GM12864 (cell line): ENCODE measurements around the gene AMH.

Experiments
- DNase-seq: peaks from one replicate; pipeline ENCODE4 v3.0.0-alpha.2; 2011; ENCODE audit warnings: low read depth
- H3K4me3 ChIP-seq: 2 replicates; pipeline ENCODE4 v1.5.1; 2011; ENCODE audit warnings: mild to moderate bottlenecking, low read depth, low read length, control low read depth
- TF ChIP-seq, protein P1 (sequence below): IDR thresholded peaks from 2 replicates; pipeline ENCODE4 v1.5.1; 2011; ENCODE audit warnings: low read depth, mild to moderate bottlenecking, moderate library complexity, low read length, control low read depth, inconsistent platforms; ENCODE audit errors: missing control alignments

Gene AMH

DNA sequence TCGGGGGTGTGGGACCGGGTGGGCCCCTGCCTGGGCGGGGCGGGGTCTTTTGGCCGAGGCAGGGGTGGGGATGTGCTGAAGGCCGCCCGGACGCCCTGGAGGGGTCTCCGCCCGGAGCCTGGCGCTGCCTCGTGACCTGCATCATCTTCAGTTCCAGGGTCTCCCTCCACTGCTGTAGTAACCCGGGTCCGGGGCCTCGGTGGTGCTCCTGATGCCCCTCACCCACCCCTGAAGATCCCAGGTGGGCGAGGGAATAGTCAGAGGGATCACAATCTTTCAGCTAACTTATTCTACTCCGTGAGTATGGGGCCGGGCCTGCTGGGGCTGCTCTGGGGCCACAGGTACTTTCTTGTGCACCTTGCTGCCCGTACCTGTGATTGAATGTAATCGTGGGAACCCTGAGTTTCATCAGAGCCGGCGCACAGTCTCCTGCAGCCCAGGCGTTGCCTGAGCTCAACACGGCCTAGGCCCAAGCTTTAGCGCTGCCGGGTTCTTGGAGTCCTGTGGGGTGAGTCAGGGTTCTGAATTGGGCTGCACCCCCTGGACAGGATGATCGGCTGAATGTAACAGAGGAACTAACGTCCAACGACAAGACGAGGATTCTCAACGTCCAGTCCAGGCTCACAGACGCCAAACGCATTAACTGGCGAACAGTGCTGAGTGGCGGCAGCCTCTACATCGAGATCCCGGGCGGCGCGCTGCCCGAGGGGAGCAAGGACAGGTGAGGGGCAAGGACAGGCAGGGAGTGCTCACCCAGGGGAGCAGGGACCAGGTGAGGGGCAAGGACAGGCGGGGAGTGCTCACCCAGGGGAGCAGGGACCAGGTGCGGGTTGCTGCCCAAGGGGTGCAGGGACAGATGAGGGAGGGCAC is 22.3 kb downstream of the AMH start:
- TF ChIP-seq, protein P1, sequence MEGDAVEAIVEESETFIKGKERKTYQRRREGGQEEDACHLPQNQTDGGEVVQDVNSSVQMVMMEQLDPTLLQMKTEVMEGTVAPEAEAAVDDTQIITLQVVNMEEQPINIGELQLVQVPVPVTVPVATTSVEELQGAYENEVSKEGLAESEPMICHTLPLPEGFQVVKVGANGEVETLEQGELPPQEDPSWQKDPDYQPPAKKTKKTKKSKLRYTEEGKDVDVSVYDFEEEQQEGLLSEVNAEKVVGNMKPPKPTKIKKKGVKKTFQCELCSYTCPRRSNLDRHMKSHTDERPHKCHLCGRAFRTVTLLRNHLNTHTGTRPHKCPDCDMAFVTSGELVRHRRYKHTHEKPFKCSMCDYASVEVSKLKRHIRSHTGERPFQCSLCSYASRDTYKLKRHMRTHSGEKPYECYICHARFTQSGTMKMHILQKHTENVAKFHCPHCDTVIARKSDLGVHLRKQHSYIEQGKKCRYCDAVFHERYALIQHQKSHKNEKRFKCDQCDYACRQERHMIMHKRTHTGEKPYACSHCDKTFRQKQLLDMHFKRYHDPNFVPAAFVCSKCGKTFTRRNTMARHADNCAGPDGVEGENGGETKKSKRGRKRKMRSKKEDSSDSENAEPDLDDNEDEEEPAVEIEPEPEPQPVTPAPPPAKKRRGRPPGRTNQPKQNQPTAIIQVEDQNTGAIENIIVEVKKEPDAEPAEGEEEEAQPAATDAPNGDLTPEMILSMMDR: no peak
- no peak for DNase-seq
- H3K4me3 ChIP-seq: peak overlapping the region; percentile 95

DNA sequence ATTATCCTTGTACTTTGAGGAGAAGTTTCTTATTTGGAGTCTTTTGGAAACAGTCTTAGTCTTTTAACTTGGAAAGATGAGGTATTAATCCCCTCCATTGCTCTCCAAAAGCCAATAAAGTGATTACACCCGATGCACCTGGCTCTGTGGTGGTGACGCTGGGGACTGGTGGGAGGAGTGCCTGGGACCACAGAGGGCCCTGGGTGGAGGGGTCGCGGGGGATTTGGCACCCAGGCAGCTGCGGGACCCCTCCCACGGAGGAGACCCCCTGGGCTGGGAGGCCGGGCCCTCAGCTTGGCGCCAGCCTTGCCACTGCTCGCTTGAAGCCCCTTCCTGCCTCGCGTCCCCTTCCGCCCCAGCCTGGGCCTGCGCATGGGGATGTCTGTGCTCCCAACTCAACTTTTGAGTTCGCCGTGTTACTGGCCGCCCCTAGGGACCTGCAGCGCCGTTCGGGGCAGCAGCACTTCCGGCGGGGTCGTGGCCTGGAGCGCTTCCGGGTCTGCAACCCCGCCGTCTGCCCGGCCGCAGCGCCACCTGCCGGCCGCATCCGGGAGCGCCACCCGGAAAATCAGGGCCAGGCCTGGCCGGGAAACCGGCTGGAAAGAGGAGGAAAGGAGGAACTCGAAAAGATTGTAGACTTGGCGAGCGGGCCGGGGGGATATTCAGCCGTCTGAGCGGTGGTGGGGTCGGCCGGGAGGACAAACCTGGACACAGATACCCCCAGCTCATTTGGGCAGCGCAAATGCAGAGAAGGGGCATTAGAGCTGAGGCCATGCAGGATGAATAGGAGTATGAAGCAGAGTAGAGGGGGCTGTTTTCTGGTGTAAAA is 24.4 kb downstream of the AMH start:
- TF ChIP-seq, protein P1: peak; percentile 81
- H3K4me3 ChIP-seq: peak overlapping the region; percentile 95
- DNase-seq: peak; percentile 68

DNA sequence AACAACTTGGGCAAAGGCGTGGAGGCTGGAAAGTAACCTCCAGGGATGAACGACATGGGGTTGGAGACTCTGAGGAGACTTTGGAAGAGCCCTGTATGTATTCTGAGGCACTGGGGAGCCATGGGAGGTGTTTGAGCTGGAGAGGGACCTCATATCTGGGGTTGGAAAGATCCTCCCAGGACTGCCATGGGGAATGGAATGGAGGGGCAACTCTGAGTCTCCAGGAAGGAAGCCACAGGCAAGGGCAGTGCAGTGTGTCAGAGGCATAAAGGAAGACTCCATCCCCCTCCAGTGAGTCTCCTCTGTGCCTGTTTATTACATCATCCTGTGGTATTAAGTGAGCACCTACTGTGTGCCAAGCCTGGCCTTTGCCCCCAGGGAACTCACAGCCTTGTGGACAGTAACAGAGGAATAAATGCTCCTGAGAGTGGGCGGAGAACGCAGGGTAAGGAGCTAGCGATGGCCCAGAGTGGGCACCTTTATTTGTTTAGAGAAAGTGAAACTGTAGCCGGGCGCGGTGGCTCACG is 25.1 kb downstream of the AMH start:
- H3K4me3 ChIP-seq: peak overlapping the region; percentile 95
- no peak for DNase-seq
- TF ChIP-seq, protein P1: no peak

DNA sequence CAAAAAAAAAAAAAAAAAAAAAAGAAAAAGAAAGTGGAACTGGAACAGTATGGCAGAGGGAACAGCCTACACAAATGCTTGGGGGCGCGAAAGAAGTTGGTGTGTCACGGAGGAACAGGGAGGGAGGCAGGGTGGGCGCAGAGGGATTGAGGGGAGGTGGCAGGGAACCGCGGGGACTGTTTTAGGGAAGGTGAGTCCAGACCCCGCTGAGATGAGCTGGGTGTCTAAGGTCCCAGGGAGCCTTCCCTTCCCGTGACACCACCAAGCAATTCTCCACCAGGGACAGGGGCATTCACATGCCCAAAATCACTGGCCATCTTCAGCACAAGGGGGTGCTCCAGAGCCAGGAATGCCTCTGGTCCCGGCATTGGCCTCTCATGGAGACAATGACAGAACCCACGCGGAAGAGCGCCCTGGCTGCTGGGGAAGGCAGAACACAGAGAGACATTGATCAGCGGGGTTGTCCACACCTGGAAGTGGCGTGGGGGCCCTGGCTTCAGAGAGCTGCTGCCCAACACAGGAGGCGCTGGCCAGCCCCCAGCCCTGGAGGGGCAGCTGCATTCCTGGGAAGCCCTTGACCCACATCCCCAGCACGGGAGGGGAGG is 25.9 kb downstream of the AMH start:
- no peak overlapping the region for H3K4me3 ChIP-seq
- TF ChIP-seq, protein P1: peak; percentile 60
- no peak for DNase-seq

DNA sequence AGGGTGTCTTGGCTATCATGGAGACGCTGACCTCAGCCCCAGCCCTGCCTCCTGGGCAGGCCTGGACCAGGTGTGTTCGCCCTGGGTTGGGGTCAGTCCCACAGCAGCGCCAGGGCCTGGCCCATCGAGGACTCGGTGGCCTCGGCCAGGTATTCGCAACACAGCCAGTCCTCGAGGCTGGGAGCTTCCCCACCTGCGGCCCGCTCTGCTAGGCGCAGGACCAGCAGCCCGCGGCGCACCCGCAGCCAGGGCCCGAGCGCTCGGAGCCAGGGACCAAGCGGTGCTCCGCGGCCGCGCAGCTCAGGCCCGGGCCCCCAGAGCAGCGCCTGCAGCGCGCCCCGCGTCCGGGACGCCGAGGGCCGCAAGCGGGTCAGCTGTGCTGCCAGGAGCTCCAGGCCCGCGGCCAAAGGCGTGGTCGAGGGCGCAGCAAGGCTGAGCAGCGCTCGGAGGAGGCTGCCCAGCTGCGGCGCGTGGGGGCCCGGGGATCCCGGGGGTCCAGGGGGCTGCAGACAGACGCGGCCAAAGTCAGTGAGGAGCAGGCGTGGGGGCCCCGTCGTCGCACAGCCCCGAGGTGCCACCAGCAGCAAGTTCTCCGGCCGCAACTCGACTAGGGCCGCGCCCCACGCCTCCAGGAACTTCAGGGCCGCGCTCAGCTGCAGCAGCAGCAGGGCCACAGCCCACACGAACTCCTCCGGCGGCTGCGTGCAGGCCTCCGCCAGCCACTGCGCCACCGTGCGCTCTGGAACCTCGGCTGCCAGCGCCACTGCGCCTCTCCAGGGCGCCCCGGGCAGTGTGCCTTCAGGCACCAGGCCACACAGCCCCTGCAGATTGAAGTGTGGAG is 26.7 kb downstream of the AMH start:
- DNase-seq: no peak
- H3K4me3 ChIP-seq: no peak overlapping the region
- TF ChIP-seq, protein P1: no peak

DNA sequence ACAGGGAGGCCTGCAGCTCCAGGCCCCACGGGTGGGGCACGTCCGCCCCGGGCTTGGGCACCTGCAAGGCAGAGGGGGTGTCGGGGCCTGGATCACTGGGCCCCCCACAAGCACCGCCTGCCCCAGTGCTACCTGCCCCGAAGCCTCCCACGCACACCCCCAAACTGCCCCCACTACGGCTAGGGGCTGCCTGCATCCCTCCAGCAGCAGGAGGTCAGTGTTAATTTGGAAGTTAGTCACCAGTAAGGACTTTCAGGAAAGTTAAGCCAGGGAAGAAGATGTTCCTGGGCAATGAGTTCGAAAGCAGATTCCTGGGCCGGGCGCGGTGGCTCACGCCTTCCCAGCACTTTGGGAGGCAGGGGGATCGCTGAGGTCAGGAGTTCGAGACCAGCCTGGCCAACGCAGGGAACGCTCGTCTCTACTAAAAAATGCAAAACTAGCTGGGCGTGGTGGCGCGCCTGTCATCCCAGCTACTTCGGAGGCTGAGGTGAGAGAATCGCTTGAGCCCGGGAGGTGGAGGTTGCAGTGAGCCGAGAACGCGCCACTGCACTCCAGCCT is 27.4 kb downstream of the AMH start:
- no peak overlapping the region for H3K4me3 ChIP-seq
- TF ChIP-seq, protein P1: no peak

More for the DNA sequence above, 27.4 kb downstream of the AMH start:
- DNase-seq: no peak
